ENCODE results near the gene FAM13A.
"Not testable (repeated sequence)": the region's sequence is repeated elsewhere in the genome, so short reads cannot be mapped to it uniquely, and the experiment has no call there.

Gene FAM13A

DNA sequence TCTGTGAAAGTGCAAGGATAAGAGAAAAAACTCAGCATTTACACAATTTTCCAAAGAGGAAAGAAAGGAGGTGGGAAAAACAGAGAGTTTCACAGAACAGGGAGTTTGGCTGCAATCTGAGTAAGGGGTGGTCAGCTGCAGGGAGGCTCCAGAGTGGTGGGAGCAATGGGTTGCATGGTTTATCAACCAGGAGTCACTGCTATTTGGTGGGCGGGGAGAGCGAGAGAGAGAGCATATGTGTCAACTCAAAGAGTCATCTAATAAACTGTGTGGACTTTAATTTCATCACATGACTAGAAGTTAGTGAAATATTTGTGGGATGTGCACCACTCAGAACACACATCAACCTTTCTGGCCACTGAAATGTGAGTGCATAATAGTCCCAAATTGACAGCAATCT lies 94.6 kb downstream of the FAM13A start:
- DNase-seq (ENCODE audit: low read depth in 2 of 2), result no peak

DNA sequence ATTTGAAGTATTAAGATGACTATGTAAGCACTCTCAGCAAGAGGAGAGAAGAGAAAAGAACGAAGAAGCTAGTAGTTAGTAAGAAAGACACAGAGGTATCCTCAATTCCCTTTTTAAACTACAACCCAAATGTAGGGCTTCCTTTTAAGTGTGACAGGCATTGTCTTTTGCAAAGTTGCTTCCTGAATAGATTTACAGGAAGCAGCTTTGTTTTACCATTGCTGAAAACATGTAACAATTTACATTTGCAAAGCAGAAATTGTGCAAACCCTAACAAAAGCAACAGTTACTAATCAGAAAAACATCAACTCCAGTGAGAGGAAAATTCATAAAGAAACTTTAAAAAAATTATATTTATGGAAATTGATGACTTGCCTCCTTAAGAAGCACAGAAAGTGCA lies 96.4 kb downstream of the FAM13A start:
- no peak for DNase-seq (ENCODE audit: low read depth in 2 of 2)

DNA sequence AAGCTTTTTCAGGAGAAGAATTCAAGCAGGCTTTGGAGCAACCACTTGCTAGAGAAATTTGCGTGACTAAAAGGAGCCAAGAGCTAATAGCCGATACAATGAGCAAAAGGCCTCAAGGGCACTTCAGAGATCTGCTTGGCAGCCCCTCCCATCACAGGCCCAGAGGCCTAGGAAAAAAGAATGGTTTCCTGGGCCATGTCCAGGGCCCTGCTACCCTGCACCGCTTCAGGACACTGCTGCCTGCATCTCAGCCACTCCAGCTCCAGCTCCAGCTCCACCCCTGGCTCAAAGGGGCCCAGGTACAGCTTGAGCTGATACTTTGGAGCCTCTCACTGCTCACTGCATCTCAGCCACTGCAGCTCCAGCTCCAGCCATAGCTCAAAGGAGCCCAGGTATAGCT lies 98.9 kb downstream of the FAM13A start:
- DNase-seq (ENCODE audit: low read depth in 2 of 2), result no peak

DNA sequence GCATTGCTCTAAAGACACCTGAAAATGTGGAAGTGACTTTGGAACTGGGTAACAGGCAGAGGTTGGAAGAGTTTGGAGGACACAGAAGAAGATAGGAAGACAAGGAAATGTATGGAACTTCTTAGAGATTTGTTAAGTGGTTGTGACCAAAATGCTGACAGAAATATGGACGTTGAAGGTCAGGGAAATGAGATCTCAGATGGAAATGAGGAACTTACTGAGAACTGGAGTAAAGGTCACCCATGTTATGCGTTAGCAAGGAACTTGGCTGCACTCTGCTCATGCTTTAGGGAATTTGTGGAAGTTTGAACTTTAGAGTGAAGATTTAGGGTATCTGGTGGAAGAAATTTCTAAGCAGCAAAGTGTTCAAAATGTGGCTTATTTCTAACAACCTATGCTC lies 99.4 kb downstream of the FAM13A start:
- no peak for DNase-seq (ENCODE audit: low read depth in 2 of 2)

DNA sequence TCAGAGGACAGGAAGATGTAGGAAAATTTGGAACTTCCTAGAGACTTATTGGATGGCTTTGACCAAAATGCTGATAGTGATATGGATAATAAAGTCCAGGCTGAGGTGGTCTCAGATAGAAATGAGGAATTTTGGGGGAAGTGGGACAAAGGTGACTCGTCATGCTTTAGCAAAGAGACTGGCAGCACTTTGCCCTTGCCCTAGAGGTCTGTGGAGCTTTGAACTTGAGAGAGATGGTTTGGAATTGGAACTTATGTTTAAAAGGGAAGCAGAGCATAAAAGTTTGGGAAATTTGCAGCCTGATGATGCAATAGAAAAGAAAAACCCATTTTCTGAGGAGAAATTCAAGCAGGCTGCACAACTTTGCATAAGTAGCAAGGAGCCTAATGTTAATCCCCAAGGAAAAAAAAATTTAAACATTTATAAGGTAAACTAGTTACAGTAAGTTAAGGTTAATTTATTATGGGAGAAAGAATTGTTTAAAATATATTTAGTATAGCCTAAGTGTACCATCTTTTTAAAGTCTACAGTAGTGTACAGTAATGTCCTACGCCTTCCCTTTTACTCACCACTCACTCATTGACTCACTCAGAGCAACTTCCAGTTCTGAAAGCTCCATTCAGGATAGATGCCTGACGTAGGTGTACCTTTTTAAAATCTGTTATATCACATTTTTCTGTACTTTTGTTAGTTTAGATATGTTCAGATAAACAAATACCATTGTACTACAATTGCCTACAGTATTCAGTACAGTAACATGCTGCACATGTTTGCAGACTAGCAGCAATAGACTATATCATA lies 101.2 kb downstream of the FAM13A start:
- DNase-seq (ENCODE audit: low read depth in 2 of 2), result no peak

DNA sequence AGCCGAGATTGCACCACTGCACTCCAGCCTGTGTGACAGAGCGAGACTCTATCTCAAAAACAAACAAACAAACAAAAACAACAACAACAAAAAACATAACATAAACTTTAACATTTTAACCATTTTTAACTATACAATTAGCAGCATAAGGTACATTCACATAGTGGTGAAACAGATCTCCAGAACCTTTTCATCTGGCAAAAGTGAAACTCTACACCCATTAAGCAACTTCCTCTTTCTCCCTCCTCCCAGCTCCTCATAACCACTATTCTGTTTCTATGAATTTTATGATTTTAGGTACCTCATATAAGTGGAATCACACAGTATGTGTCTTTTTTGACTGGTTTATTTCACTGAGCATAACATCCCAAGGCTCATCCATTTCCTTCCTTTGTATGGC lies 103.6 kb downstream of the FAM13A start:
- DNase-seq (ENCODE audit: low read depth in 2 of 2), result no peak

DNA sequence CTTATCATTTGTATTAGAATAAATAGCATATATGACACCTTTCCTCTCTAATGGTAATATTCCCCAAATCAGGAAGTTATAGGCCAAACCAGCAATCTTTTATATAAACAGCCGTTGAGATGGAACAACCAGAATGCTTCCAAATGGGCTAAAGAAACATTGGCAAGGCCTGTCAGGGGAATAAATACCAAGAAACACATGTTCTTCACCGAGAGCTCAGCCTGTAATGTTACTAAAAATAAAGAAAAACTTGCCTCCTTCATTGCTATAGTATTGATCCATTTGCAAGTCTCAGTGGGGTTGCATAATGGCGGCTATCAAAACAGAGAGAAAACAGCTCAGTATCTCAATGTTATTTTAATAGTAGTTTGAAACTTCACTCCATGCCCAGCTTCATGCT lies 104.9 kb downstream of the FAM13A start:
- no peak for DNase-seq (ENCODE audit: low read depth in 2 of 2)

DNA sequence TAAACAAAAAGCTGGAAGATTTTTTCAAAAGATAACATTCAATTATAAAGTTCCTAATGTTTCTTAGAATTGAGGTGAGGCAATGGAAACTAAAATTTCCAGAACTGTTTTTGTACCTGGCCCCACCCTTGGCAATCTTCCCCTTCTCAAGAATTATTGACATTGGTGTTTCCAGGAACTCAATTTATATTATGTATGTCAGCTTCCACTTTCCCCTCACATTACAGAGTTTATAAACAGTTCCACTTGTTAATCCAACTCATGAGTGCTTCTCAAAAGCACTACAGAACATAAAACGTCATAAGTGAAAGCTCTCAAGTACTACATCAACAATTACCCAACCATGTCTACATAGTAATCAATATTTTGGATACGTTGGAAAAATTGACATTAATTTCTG lies 107.4 kb downstream of the FAM13A start:
- no peak for DNase-seq (ENCODE audit: low read depth in 2 of 2)

DNA sequence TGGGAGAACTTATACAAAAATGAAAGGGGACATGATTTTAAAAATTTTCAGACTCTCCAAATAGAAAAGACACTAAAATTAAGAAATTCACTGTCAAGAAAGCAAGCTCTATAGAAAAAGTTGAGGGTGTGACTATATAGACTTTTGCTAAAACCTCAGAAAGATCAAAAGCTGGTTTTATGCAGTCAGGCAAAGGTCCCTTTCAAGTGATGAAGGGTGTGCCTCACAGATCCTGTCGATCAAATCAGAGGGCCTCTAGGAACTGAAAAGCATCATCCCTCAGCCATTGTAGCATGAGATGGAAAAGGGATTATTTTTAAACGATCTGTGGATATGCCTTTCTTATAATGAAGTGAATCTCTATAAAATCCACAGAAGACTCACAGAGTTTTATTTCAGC lies 116.5 kb downstream of the FAM13A start:
- no peak for DNase-seq (ENCODE audit: low read depth in 2 of 2)

DNA sequence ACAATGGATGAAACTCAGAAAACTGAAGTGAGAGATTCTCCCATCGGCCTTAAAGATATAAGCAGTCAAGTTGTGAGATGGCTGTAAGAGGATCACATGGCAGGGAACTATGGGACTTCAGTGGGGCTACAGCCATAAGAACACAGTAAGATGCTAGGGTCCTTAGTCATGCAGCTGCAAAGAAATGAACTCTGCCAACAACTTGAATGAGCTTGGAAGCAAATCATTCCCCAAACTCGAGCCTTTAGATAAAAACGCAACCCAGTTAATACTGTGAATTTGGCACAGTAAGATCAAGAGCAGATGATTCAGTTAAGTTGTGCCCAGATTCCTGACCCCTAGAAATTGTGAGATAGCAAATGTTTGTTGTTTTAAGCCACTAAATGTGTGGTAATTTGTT lies 117.3 kb downstream of the FAM13A start:
- no peak for DNase-seq (ENCODE audit: low read depth in 2 of 2)

DNA sequence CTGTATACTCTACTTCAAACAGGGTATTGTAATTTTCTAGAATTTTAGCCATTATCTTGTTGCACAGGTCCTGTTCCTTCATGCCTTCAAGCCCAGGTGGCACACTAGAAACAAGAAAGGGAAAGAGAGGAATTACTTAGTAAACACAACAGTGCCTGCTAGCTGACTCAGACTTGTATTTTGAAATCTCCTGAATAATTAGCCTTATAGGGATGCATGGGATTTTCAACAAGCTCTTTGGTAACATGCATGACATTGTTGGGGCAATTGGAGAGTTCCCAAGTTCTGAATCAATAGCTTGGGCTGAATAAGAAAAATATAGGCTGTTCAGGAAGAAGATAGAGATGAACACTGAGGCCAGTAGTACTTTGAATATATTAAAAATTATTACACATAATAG lies 118.8 kb downstream of the FAM13A start:
- DNase-seq (ENCODE audit: low read depth in 2 of 2), result peak; percentile 89 to 90

DNA sequence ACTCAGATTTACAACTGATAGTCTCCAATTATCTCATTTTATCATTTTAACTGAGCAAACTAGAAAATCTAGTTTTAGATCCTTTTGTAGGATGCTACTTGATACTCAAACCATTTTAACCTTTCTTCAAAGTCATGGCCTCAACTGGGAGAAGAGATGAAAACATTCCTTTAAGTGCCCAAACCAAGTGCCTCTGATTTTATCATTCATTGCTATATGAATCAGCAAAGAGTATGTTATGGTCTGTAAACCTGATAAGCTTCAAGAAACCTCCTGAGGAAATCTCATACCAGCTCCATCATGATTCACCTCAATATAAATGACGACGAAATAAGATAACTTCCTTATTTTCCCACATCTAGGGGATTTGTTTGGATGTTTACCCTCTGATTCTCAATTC lies 119.9 kb downstream of the FAM13A start:
- DNase-seq (ENCODE audit: low read depth in 2 of 2), result peak in 1 of 2 experiments; percentile 7

DNA sequence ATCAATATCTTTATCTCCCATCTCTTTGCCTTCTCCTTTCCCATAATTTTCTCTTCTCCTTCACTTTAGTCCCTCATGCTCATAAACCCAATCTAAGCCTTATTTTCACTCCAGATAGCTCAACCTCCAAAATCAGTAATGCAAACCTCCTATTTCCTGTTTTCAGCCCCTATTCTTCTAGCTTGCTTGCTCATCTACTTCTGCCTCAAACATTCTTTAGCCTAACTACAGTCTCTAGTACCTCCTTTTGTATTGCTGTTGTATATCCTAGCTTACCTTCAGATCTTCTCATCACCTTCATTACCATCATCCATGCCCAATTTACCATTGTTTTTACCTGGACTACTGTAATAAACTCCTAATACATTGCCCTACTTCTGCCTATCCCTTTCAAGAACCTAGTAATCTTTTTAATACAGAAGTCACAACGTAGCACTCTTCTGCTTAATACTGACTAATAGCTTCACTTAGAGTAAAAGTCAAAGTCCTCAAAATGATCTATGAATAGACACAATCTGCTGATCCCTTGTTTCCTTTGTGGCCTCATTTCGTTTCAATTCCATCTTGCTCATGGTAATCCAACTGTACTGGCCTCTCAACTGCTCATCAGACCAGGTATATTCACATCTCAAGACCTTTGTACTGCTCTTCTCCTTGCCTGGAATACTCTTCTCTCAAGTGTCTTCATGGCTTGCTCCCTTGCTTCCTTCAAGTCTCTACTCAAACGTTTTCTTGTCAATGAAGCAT lies 123.4 kb downstream of the FAM13A start:
- DNase-seq (ENCODE audit: low read depth in 2 of 2), result no peak

DNA sequence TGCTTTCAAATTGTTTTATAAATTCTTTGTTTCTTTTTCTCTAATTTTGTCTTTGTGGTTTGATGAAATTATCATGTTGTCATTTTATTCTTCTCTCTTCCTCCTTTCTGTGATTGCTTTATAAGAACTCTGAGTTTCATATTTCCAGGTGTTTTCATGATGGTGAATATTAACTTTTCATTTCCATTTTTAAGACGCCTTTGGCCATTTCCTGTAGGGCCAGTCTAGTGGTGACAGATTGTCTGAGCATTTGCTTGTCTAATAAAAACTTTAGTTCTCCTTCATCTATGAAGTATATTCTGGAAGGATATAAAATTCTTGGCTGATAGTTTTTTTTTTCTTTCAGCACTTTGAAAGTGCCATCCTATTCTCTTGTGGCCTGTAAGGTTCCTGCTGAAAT lies 128.1 kb downstream of the FAM13A start:
- no peak for DNase-seq (ENCODE audit: low read depth in 2 of 2)

DNA sequence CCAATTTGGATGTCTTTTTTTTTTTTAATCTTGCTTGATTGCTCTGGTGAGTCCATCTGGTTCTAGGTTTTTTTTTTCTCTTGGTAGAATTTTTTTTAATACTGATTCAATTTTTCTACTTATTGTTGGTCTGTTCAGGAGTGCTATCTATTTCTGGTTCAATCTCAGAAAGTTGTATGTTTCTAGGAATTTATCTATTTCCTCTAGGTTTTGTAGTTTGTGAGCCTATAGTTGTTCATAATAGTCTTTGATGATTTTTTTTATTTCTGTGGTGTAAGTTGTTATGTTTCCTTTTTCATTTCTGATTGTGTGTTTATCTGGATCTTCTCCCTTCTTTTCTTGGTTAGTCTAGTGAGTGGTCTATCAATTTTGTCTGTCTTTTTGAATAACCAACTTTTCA lies 129.6 kb downstream of the FAM13A start:
- DNase-seq (ENCODE audit: low read depth in 2 of 2), result no peak

DNA sequence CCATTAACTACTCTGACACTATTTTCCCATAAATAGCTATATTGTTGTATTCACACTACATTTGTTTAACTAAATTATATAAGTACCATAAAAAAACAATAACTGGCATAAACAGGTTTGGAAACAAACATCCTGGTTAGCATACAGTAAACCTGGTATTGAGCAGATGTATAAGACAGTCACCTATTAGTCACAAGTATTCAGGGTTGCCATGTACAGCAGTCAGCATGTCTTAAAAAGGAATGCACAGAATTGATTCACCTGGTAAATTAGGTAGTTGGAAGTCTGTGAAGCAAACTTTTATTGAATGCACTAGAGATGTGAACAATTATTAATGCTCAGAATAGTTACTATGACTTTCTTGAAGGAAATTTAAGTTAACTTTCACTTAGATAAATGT lies 137.9 kb downstream of the FAM13A start:
- DNase-seq (ENCODE audit: low read depth in 2 of 2), result no peak

DNA sequence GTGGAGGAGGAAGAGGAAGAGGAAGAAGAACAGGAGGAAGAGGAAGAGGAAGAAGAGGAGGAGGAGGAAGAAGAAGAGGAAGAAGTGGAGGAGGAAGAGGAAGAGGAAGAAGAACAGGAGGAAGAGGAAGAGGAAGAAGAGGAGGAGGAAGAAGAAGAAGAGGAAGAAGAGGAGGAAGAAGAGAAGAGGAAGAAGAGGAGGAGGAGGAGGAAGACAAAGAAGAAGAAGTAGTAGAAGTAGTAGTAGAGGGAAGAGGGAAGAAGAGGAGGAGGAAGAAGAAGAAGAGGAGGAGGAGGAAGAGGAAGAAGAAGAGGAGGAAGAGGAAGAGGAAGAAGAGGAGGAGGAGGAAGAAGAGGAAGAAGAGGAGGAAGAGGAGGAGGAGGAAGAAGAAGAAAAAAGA lies 143.8 kb downstream of the FAM13A start:
- not testable (repeated sequence) for DNase-seq (ENCODE audit: low read depth in 2 of 2)

DNA sequence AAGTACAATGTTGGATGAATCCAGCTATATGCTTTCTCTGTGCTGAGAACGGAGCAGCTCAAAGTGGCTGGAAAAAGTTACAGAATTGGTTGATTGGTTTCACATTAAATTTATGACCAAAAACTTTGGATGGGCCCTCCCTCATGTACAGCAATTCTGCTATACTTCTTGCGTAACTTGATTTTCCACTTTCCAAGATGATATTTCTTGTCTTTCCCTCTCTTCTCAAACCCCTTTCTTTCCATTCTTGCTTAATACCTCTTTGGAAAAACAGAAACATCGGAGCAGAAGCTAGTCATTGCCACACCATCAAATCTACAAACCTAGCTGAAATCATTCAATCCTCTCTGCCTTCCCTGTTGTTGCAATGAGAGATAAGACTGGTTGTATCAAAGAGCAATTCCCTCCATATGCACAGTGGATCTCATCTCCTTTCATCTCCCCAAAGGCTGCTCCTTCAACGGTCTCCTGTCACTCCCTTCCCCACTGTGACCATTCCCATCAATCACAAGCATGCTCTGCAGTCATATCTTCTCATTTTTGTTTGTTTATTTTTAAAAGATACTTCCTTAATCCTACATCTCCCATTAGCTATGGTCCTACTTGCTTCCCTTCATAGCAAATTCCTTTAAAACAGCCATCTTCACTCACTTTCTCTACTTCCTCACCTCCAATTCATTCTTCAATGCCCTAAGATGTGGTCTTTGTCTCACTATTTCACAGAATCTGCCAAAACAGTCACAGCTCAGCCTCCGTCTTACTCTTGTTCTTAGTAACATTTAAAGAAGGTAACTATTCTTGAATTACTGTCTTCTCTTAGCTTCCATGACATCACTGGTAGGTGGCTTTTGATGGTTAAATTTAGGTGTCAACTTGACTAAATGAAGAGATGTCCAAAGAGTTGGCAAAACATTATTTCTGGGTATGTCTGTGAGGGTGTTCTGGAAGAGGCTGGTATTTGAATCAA lies 145.5 kb downstream of the FAM13A start:
- DNase-seq (ENCODE audit: low read depth in 2 of 2), result no peak

DNA sequence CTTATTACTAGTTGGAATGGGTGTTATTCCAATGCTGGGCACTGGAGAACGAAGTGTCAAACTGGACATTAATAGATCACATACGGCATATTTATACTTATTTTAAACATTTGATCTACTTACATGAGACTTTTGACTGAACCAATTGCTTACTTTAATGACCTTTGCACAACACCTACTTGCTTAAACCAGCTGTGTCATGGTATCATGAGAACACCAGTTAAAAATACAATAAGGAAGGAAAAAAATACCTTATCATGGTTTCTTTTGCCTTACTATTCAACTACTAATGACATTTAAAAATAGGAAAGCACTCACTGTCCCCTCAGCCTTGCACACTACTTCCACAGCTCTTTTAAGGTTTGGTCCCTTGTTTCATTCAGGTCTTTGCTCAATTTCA lies 146.9 kb downstream of the FAM13A start:
- DNase-seq (ENCODE audit: low read depth in 2 of 2), result no peak

DNA sequence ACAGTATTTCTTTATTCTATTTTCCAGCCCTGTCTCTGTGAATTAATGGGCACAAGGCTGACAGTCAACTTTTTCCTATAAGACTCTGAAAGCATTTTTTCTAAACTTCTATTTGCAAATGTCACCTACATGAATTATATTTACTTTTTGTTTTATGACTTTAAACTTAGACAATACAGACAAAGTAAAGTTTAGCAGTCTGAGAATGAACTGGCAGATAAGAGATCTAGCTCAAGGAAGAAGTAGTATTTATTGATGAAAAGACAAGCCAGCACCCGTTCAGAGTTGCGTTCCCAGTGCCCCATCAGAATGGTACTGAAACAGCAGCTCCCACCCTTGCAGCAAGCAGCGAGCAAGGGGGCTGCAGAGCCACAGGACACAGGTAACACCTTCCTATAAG lies 148.5 kb downstream of the FAM13A start:
- no peak for DNase-seq (ENCODE audit: low read depth in 2 of 2)

DNA sequence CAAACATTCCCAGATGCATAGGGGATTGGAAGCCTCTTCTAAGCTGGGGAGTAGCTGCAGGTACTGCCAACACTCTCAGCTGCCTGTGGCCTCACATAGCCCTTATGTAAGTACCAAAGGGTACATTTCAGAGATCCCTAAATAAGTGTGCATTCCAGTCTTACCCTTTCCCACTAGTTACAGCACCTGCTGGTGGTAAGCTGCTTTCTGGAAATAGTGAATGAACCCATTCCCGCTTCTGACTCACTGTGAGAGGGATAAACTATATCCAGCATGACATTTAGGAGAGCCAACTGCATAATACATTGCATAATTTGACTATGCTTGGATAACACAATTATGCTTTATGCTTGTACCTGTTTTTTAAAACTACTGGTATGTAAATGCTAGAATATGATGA lies 149.0 kb downstream of the FAM13A start:
- DNase-seq (ENCODE audit: low read depth in 2 of 2), result no peak

DNA sequence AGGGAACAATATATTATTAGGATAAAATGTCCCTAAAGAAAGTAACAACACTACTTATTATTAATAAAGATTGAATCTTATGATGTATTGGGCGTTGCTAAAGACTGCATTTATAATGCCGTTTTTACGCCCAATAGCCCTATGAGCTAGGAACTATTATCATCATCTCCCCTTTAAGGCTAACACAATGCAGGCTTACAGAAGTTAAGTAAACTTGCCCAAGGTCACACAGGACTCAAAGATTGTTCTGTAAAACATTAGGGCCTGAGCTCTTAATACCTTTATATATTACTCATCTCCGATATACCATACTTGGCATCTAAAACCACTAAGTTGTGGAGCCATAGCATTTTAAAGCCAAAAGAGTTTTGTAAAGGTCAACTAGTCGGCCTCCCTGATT lies 149.5 kb downstream of the FAM13A start:
- DNase-seq (ENCODE audit: low read depth in 2 of 2), result no peak

Measured in fibroblast of skin of left quadriceps (primary cell).